Erythroblast (primary cell): Measurements from ENCODE around the gene DDI2.

Experiments used
- DNase-seq, 2 experiments: peaks; one replicate each; lab custom pipeline; 2025; lab: John Stamatoyannopoulos, UW
- GATA1 ChIP-seq: IDR thresholded peaks from 2 replicates; pipeline ENCODE4 v1.6.1; 2011; ENCODE audit warnings: low read depth, mild to moderate bottlenecking, control low read depth, low read length, moderate library complexity
- POLR2A ChIP-seq: IDR thresholded peaks from 2 replicates; pipeline ENCODE4 v1.6.1; 2011; ENCODE audit warnings: mild to moderate bottlenecking, low read length

Gene DDI2

GRCh38 chr1:15669074-15669473, 51.8 kb downstream of the DDI2 start:
- DNase-seq, result no peak
- TF ChIP-seq GATA1 (no peak), POLR2A (no peak)

- no peak for TF ChIP-seq GATA1
- TF ChIP-seq POLR2A, result no peak
- DNase-seq, result no peak
Measured at GRCh38 chr1:15669864-15670263, 52.6 kb downstream of the DDI2 start.

GRCh38 chr1:15671430-15671829, 54.2 kb downstream of the DDI2 start:
- DNase-seq, result no peak
- TF ChIP-seq POLR2A (no peak), GATA1 (no peak)

GRCh38 chr1:15674386-15675159, 57.3 kb downstream of the DDI2 start:
- peak; percentile 58 to 74 for DNase-seq
- TF ChIP-seq GATA1 (no peak), POLR2A (no peak)

- TF ChIP-seq GATA1 (no peak), POLR2A (no peak)
- no peak for DNase-seq
Measured at GRCh38 chr1:15676010-15676409, 58.8 kb downstream of the DDI2 start.

- TF ChIP-seq POLR2A, result no peak
- TF ChIP-seq GATA1, result no peak
- DNase-seq, result peak; percentile 66 to 82
Measured at GRCh38 chr1:15676688-15677661, 59.7 kb downstream of the DDI2 start.

- no peak for DNase-seq
- TF ChIP-seq GATA1, result no peak
- TF ChIP-seq POLR2A, result no peak
Measured at GRCh38 chr1:15678578-15678977, 61.3 kb downstream of the DDI2 start.

GRCh38 chr1:15680131-15680530, 62.9 kb downstream of the DDI2 start:
- no peak for DNase-seq
- no peak for TF ChIP-seq POLR2A
- TF ChIP-seq GATA1, result no peak

- no peak for TF ChIP-seq GATA1
- no peak for TF ChIP-seq POLR2A
Measured at GRCh38 chr1:15680561-15681348, 63.5 kb downstream of the DDI2 start.

GRCh38 chr1:15681349-15682292, 64.4 kb downstream of the DDI2 start:
- DNase-seq, result no peak
- TF ChIP-seq GATA1 (no peak), POLR2A (no peak)

More at GRCh38 chr1:15680561-15681348, 63.5 kb downstream of the DDI2 start:
- peak; percentile 39 to 56 for DNase-seq

- TF ChIP-seq POLR2A, result no peak
- DNase-seq, result no peak
Measured at GRCh38 chr1:15682936-15683341, 65.7 kb downstream of the DDI2 start.

GRCh38 chr1:15683345-15684039, 66.2 kb downstream of the DDI2 start:
- DNase-seq, result no peak
- TF ChIP-seq GATA1, result no peak
- TF ChIP-seq POLR2A, result no peak
